Mucosa of rectum (tissue), 2 donors: ENCODE measurements around the gene S100PBP.

Experiments used
- H3K27ac ChIP-seq, 2 donors: one replicate each; pipeline ENCODE4 v1.7.0; 2013; ENCODE audit warnings: inconsistent platforms in 2 of 2, low read depth in 2 of 2, low read length in 2 of 2
- H3K27me3 ChIP-seq, 2 donors: one replicate each; pipeline ENCODE4 v1.7.0; 2013; ENCODE audit warnings: low read length in 2 of 2; ENCODE audit not compliant: control insufficient read depth in 2 of 2, insufficient read depth in 2 of 2
- H3K36me3 ChIP-seq, 2 donors: one replicate each; pipeline ENCODE4 v1.7.0; 2013; ENCODE audit warnings: low read length in 2 of 2; ENCODE audit not compliant: control insufficient read depth in 2 of 2, insufficient read depth in 2 of 2
- H3K4me1 ChIP-seq, 2 donors: one replicate each; pipeline ENCODE4 v1.7.0; 2013; ENCODE audit warnings: low read length in 2 of 2, mild to moderate bottlenecking in 1 of 2; ENCODE audit not compliant: control insufficient read depth in 2 of 2, insufficient read depth in 2 of 2
- H3K4me3 ChIP-seq, 2 donors: one replicate each; pipeline ENCODE4 v1.7.0; 2013; ENCODE audit warnings: low read length in 2 of 2
- H3K9ac ChIP-seq, 2 donors: one replicate each; pipeline ENCODE4 v1.7.0; 2013; ENCODE audit warnings: low read length in 2 of 2, low read depth in 1 of 2, mild to moderate bottlenecking in 1 of 2
- H3K9me3 ChIP-seq, 2 donors: one replicate each; pipeline ENCODE4 v1.7.0; 2013; ENCODE audit warnings: low read length in 2 of 2; ENCODE audit not compliant: control insufficient read depth in 2 of 2
- donor health status: healthy.
- donor health status: Normal muscosa, but diverticular disease.

The S100PBP gene

DNA sequence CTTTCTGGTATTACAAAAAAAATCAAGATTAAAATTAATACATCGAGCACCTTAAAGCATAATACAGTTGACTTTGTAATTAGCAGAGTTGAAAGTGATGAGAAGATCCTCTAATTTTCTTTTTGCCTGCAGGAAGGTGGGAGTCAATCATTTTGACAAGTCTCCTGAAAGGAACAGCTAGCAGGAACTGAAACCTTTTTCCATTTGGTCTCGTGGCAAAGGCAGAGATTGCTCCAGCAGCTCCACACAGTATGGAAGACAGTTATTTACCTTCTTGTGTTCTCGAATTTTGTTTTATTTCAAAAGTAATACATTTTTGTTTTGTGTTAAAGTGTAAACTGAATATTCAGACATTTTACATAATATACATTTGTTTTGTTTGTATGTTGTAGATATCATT, 7.7 kb downstream of the S100PBP start:
- no peak overlapping the region for H3K27ac ChIP-seq
- H3K4me1 ChIP-seq: no peaks in the 10 kb centered on the region
- no peaks in the 10 kb centered on the region for H3K9me3 ChIP-seq
- H3K36me3 ChIP-seq: peaks cover 30 to 37% of the 10 kb centered on the region in 2 donors
- no peaks in the 10 kb centered on the region for H3K27me3 ChIP-seq
- H3K9ac ChIP-seq: no peak overlapping the region
- H3K4me3 ChIP-seq: no peak overlapping the region

DNA sequence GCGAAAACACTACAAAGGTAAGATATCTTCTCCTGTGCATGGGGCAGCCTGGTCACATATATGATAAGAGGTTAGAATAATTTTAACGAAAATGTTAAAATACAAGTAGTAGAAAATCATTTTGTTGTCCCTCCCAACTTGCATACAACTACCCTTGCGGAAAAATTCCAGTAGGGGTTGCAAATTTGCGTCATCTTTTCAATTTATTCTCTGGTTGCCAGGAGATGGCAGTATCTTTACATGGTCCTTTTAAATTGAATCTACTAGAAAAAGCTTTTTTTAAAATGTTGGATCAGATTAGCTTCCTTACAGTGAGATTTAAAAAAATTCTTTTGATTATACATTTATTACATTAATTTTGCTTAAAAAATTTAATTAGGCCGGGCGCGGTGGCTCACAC, 10.9 kb downstream of the S100PBP start:
- no peaks in the 10 kb centered on the region for H3K9me3 ChIP-seq
- no peaks in the 10 kb centered on the region for H3K27me3 ChIP-seq
- no peaks in the 10 kb centered on the region for H3K4me1 ChIP-seq
- H3K9ac ChIP-seq: no peak overlapping the region
- H3K36me3 ChIP-seq: peaks cover 45 to 63% of the 10 kb centered on the region in 2 donors
- no peak overlapping the region for H3K27ac ChIP-seq
- no peak overlapping the region for H3K4me3 ChIP-seq

DNA sequence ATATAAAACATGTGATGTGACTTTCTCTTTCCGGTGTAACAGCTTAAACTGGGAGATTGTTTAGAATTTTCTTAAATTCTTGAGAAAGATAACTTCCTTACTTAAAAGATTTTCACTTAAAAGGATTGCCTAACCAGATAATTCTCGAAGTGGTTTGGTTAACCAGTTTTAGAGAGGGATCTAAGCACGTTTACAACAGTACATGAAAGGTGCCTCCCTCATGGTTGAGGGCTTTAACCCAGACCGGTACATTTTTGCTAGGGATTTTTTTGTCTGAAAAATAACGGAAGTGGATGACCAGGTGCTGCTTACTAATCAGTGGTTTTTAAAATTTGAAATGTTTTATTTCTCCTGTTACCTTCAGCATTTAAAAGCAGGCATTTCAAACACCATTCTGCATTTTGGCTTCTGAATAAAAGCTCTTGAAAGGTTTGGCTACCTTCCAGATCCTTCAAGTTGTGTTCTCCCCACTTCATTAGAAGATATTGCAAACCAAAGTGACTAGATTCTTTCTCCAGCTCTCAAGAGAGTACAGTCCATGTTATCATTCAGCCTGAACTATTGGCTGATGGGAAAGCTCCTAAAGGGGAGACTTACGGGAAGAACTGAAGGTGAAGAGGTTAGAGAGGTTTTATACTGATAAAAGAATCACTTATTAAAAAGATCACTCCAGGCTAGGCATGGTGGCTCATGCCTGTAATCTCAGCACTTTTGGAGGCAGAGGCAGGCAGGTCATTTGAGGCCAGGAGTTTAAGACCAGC, 12.8 kb downstream of the S100PBP start:
- H3K27me3 ChIP-seq: no peaks in the 10 kb centered on the region
- no peak overlapping the region for H3K4me3 ChIP-seq
- no peaks in the 10 kb centered on the region for H3K4me1 ChIP-seq
- H3K9ac ChIP-seq: no peak overlapping the region
- H3K27ac ChIP-seq: no peak overlapping the region
- peaks cover 45 to 69% of the 10 kb centered on the region in 2 donors for H3K36me3 ChIP-seq
- H3K9me3 ChIP-seq: no peaks in the 10 kb centered on the region

DNA sequence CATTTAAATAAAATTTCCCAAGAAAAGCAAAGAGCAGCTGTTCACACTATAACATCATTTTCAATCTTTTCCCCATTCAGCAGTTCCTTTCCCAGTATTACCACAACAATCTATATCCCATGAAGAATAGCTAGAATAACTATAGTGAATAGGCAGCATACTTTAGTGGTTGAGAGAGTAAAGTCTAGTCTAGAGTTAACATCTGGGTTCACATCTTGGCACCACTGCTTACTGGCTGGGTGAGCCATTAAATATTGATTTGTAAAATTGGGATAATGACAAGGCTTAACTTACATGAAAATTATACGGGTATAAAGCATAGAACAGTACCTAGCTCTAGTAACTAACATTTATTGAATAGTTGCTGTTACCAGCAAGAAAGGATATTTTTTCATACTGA, 14.4 kb downstream of the S100PBP start:
- Histone ChIP-seq H3K9ac (no peak overlapping the region), H3K9me3 (no peaks in the 10 kb centered on the region), H3K4me1 (no peaks in the 10 kb centered on the region), H3K36me3 (peaks cover 33 to 62% of the 10 kb centered on the region in 2 donors), H3K27me3 (no peaks in the 10 kb centered on the region), H3K27ac (no peak overlapping the region), H3K4me3 (no peak overlapping the region)

DNA sequence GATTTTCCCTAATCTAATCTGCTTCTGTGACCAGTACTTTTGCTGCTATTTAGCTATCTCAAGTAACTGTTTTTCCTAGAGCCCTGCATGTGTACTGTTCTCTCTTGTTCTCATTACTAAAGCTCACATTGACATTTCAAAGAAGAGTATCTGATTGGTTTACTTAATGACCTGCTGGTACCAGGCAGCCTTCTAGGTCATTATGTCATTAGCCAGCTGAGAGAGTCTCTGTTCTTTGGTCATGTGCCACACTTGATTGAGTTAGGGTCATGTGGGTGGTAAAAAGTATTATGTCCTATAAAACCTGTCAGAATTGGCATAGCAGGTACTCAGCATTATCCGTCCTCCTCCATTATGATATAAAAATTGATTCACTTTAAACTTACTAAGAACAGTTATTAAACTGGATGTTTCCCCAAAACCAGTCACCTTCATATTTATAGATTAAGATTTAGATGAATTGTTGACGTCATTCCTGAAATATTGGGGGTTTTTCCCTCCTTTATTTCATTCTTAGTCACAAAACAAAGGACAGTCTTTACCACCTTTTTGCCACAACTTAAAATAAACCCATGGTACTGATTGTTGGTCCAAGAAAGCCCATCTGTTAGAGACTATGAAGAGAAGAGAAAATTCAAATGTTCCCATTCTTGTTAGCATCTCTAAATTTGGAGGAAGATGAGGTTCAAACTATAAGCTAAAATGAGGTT, 31.1 kb downstream of the S100PBP start:
- peaks cover 7 to 30% of the 10 kb centered on the region in 2 donors for H3K36me3 ChIP-seq
- H3K4me1 ChIP-seq: no peaks in the 10 kb centered on the region
- H3K9ac ChIP-seq: no peak overlapping the region
- no peaks in the 10 kb centered on the region for H3K27me3 ChIP-seq
- H3K4me3 ChIP-seq: no peak overlapping the region
- no peak overlapping the region for H3K27ac ChIP-seq
- no peaks in the 10 kb centered on the region for H3K9me3 ChIP-seq

DNA sequence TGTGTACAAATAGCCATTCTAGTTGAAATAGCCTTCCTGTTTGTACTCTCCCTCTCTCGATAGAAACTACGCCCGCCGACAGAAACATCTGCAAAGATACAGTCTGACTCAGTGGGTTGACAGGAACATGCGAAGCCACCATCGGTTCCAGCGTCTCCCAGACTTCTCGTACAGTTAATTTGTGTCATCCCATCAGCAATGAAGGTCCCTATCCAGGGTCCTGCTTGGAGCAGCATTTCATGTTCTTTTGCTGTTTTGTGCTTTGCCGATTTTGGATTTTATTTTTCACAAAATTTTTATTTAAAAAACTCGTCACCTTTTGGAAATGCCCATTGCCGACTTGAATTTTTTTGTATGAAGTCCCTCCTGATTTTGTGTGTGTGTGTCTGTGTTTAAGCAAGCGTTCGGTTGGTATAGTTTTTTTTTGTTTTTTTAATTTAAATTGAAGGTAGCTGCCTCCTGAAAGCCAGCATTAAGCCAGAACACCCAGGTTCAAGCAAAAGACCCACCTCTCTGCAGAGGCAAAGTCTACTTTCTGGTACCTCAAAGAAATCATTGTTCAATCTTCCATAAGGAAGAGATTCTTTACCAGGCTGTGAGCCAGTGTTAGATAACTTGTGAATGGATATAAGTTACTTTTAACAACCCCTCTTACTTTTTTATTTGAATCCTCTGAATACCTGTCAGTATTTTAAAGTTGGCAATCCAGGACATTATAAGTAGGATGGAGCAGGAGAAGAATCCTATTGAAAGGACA, 38.6 kb downstream of the S100PBP start:
- Histone ChIP-seq H3K36me3 (peaks cover 15 to 57% of the 10 kb centered on the region in 2 donors), H3K27me3 (no peaks in the 10 kb centered on the region), H3K9me3 (no peaks in the 10 kb centered on the region)

DNA sequence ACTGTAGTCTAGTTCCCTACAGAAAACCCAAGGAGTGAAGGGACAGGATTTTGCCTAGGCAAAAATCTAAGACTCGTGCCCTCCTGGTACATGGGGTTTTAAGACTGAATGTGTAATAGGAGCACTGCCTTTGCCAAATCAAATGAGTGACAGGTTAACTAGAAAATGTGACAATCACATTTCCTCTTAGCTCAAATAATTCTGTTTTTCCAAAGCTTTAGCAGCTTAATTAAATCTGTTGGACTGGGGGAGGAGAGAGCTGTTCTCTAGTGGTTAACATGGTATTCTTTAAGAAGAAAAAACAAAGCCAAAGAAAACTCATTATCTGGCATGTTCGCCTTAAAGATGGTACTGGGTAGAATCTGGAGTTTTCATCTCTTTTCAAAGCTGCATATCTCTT, 40.7 kb downstream of the S100PBP start:
- no peak overlapping the region for H3K9ac ChIP-seq
- H3K36me3 ChIP-seq: peaks cover 17 to 52% of the 10 kb centered on the region in 2 donors
- peaks cover 0 to 2% of the 10 kb centered on the region in 2 donors for H3K4me1 ChIP-seq
- no peak overlapping the region for H3K4me3 ChIP-seq
- no peaks in the 10 kb centered on the region for H3K27me3 ChIP-seq
- no peaks in the 10 kb centered on the region for H3K9me3 ChIP-seq
- no peak overlapping the region for H3K27ac ChIP-seq

More for the DNA sequence above, 38.6 kb downstream of the S100PBP start:
- no peak overlapping the region for H3K4me3 ChIP-seq
- no peak overlapping the region for H3K27ac ChIP-seq
- H3K4me1 ChIP-seq: peaks cover 0 to 2% of the 10 kb centered on the region in 2 donors
- H3K9ac ChIP-seq: no peak overlapping the region

DNA sequence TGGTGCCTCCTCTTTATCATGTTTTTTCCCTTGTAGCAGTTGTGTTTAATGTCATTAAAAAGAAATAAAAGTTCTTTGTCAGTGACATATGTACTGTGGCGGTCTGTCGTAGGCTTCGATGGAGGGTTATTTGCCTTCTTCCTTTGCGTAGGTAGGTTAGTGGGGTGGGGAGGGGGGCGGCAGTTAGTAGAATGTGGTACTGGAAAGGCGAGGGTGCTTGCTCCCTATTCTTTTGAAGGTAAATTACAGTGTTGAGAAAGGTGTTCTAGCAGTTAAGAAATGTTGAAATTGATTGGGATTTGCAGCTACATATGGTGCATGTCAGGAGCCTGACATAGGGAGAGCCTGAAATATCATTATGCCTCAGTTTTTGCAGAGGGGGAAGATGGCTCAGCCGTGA, 41.3 kb downstream of the S100PBP start:
- Histone ChIP-seq H3K4me1 (peaks cover 0 to 2% of the 10 kb centered on the region in 2 donors), H3K36me3 (peaks cover 16 to 48% of the 10 kb centered on the region in 2 donors)

DNA sequence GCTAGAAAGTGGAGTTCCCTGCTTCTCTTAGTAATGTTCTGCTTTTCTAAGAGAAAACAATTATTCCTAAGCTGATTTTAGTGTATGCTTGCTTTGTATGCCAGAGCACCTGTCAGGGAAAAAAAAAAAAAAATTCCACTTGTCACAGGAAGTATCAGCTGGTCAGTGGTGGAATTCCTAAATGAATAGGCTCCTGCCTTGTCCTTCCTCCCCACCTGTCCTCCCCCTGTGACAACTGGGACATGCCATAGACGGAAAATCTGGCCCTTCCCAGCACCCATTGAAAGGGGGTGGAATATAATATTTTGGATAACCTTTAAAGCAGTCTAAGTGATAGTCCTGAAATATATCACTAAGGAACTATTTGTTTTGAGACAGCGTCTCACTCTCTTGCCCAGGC, 42.5 kb downstream of the S100PBP start:
- no peak overlapping the region for H3K4me3 ChIP-seq
- H3K27ac ChIP-seq: no peak overlapping the region
- no peak overlapping the region for H3K9ac ChIP-seq
- H3K9me3 ChIP-seq: no peaks in the 10 kb centered on the region
- H3K27me3 ChIP-seq: no peaks in the 10 kb centered on the region
- H3K36me3 ChIP-seq: peaks cover 16 to 39% of the 10 kb centered on the region in 2 donors
- H3K4me1 ChIP-seq: peaks cover 0 to 2% of the 10 kb centered on the region in 2 donors

More for the DNA sequence above, 41.3 kb downstream of the S100PBP start:
- Histone ChIP-seq H3K27ac (no peak overlapping the region), H3K9me3 (no peaks in the 10 kb centered on the region), H3K9ac (no peak overlapping the region), H3K27me3 (no peaks in the 10 kb centered on the region), H3K4me3 (no peak overlapping the region)

DNA sequence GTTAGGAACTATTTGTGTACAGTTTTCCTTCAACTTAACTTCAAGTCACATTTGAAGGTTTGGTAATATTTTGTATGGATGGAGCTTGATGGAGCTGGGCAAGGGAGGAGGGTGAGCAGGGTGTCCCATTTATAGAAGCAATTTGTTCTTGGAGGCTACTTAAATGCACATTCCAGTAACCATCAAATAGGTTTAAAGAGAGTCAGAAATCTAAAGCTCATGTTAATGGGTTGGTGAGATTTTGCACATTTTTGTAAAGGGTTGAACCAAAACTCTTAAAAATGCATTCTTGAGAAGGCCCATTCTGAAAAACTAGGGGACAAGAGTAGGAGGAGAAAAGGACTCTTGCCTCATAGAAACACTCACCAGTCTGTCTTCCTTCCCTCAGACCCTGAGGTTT, 43.1 kb downstream of the S100PBP start:
- Histone ChIP-seq H3K9ac (no peak overlapping the region), H3K27ac (no peak overlapping the region), H3K4me1 (peaks cover 0 to 2% of the 10 kb centered on the region in 2 donors), H3K36me3 (peaks cover 16 to 33% of the 10 kb centered on the region in 2 donors), H3K9me3 (no peaks in the 10 kb centered on the region), H3K4me3 (no peak overlapping the region), H3K27me3 (no peaks in the 10 kb centered on the region)
